HL-60/S4 (cell line): ENCODE results near the gene CCDC102A.

Experiments
- in situ Hi-C: fragments of 300-500 bp; cut with MboI; formaldehyde crosslinking; loops from 2 replicates; pipeline ENCODE4 v1.14.3; 2022; ENCODE audit warnings: low sequenced_read_pairs

Gene CCDC102A

GRCh38 chr16:57538235-57538721, 1.9 kb upstream of the CCDC102A start:
- in situ Hi-C loops: no loop called here

- in situ Hi-C loops: no loop called here
Measured at GRCh38 chr16:57537581-57538234, 1.3 kb upstream of the CCDC102A start.

GRCh38 chr16:57537194-57537505, 779 bp upstream of the CCDC102A start:
- in situ Hi-C loops: no loop called here

- in situ Hi-C loops: no loop called here
Measured at GRCh38 chr16:57535680-57536305, 578 bp downstream of the CCDC102A start.

- in situ Hi-C loops: no loop called here
Measured at GRCh38 chr16:57534881-57535658, 1.3 kb downstream of the CCDC102A start.

- in situ Hi-C loops: no loop called here
Measured at GRCh38 chr16:57534337-57534880, 2.0 kb downstream of the CCDC102A start.

GRCh38 chr16:57533431-57534336, 2.7 kb downstream of the CCDC102A start:
- in situ Hi-C loops: no loop called here

GRCh38 chr16:57532266-57532625, 4.1 kb downstream of the CCDC102A start:
- in situ Hi-C loops: no loop called here

GRCh38 chr16:57531635-57532265, 4.6 kb downstream of the CCDC102A start:
- in situ Hi-C loops: no loop called here

GRCh38 chr16:57531253-57531575, 5.2 kb downstream of the CCDC102A start:
- in situ Hi-C loops: no loop called here

- in situ Hi-C loops: no loop called here
Measured at GRCh38 chr16:57530522-57531252, 5.7 kb downstream of the CCDC102A start.

GRCh38 chr16:57530104-57530521, 6.3 kb downstream of the CCDC102A start:
- in situ Hi-C loops: no loop called here

GRCh38 chr16:57529391-57530103, 6.8 kb downstream of the CCDC102A start:
- in situ Hi-C loops: no loop called here

- in situ Hi-C loops: no loop called here
Measured at GRCh38 chr16:57528499-57529390, 7.6 kb downstream of the CCDC102A start.

GRCh38 chr16:57527610-57528360, 8.6 kb downstream of the CCDC102A start:
- in situ Hi-C loops: no loop called here

GRCh38 chr16:57527027-57527426, 9.3 kb downstream of the CCDC102A start:
- in situ Hi-C loops: no loop called here

- in situ Hi-C loops: no loop called here
Measured at GRCh38 chr16:57526498-57526897, 9.9 kb downstream of the CCDC102A start.
